CD14-positive monocyte (primary cell): Measurements from ENCODE around the gene PEX16. TPM values are rescaled to one million over a fixed set of nuclear protein-coding genes. Genes with fewer than 3 reads are reported as not detected.

Experiments
- DNase-seq, 3 donors: peaks; one replicate each; pipeline ENCODE4 v3.0.0-alpha.2; 2011 to 2022
- H2AFZ ChIP-seq: 2 replicates; pipeline ENCODE4 v1.6.0; 2012; ENCODE audit warnings: mild to moderate bottlenecking, low read depth, low read length, inconsistent platforms; ENCODE audit not compliant: insufficient read depth, poor library complexity, severe bottlenecking
- H3K27ac ChIP-seq, 2 donors: 1 replicate in 1 of 2; 2 replicates in 1 of 2; pipeline ENCODE4 v1.5.1; 2012 to 2013; ENCODE audit warnings: low read length in 2 of 2, control low read depth in 1 of 2, inconsistent platforms in 1 of 2, low read depth in 1 of 2, mild to moderate bottlenecking in 1 of 2
- H3K27me3 ChIP-seq, 2 donors: one replicate each; pipeline versions ENCODE4 v1.6.0 to v1.6.1; 2011 to 2013; ENCODE audit warnings: low read length in 2 of 2; ENCODE audit not compliant: control insufficient read depth in 2 of 2, insufficient read depth in 2 of 2
- H3K36me3 ChIP-seq, 2 donors: replicated peaks in 1 of 2; 1 replicate in 1 of 2; 2 replicates in 1 of 2; pipeline versions ENCODE4 v1.5.1 to v1.6.1; 2012 to 2013; ENCODE audit warnings: low read length in 2 of 2, control low read depth in 1 of 2, inconsistent platforms in 1 of 2, mild to moderate bottlenecking in 1 of 2; ENCODE audit not compliant: insufficient read depth in 2 of 2, control insufficient read depth in 1 of 2
- H3K4me1 ChIP-seq, 2 donors: 1 replicate in 1 of 2; 2 replicates in 1 of 2; pipeline versions ENCODE4 v1.5.1 to v1.6.1; 2012 to 2013; ENCODE audit warnings: low read length in 2 of 2, control low read depth in 1 of 2, inconsistent platforms in 1 of 2, mild to moderate bottlenecking in 1 of 2, moderate library complexity in 1 of 2; ENCODE audit not compliant: insufficient read depth in 2 of 2, control insufficient read depth in 1 of 2
- H3K4me2 ChIP-seq: replicated peaks from 2 replicates; pipeline ENCODE3; 2012; ENCODE audit warnings: low read length, moderate library complexity, mild to moderate bottlenecking; ENCODE audit not compliant: poor library complexity, severe bottlenecking; ENCODE audit errors: extremely low read depth
- H3K4me3 ChIP-seq, 3 experiments: fragments of 200-600 bp in 1 of 3; sonication (generic) in 1 of 3; replicated peaks in 1 of 3; 1 replicate in 2 of 3; 2 replicates in 1 of 3; pipeline ENCODE4 v1.5.1; 2011 to 2013; ENCODE audit warnings: low read length in 3 of 3, mild to moderate bottlenecking in 3 of 3, control low read depth in 2 of 3, low read depth in 2 of 3, inconsistent platforms in 1 of 3, moderate library complexity in 1 of 3
- H3K79me2 ChIP-seq: 2 replicates; pipeline ENCODE4 v1.6.0; 2012; ENCODE audit warnings: mild to moderate bottlenecking, control low read depth, inconsistent platforms, low read length, moderate library complexity; ENCODE audit not compliant: insufficient read depth
- H3K9ac ChIP-seq: 2 replicates; pipeline ENCODE4 v1.6.0; 2017; ENCODE audit warnings: low read length, mild to moderate bottlenecking; ENCODE audit not compliant: insufficient read depth, poor library complexity, severe bottlenecking
- H3K9me3 ChIP-seq, 2 donors: replicated peaks in 1 of 2; 1 replicate in 1 of 2; 2 replicates in 1 of 2; pipeline versions ENCODE4 v1.5.1 to v1.6.1; 2012 to 2013; ENCODE audit warnings: low read length in 2 of 2, control low read depth in 1 of 2; ENCODE audit not compliant: control insufficient read depth in 1 of 2, insufficient read depth in 1 of 2
- H4K20me1 ChIP-seq: 2 replicates; pipeline ENCODE4 v1.6.0; 2012; ENCODE audit warnings: mild to moderate bottlenecking, low read length, control low read depth, moderate library complexity; ENCODE audit not compliant: insufficient read depth
- H3K27ac Mint-ChIP-seq, 7 donors: one replicate each; pipeline ENCODE4 v1.8.0; 2020; ENCODE audit warnings: mild to moderate bottlenecking in 7 of 7, mixed read lengths in 7 of 7, moderate library complexity in 6 of 7, inconsistent platforms in 2 of 7
- H3K27me3 Mint-ChIP-seq, 3 donors: one replicate each; pipeline ENCODE4 v1.8.0; 2021 to 2022; ENCODE audit warnings: low read depth in 3 of 3, mild to moderate bottlenecking in 3 of 3, mixed read lengths in 3 of 3, moderate library complexity in 3 of 3, inconsistent platforms in 1 of 3
- H3K36me3 Mint-ChIP-seq, 2 donors: one replicate each; pipeline ENCODE4 v1.8.0; 2020; ENCODE audit warnings: mixed read lengths in 2 of 2, inconsistent platforms in 1 of 2, mild to moderate bottlenecking in 1 of 2
- H3K4me1 Mint-ChIP-seq: one replicate; pipeline ENCODE4 v1.8.0; 2020; ENCODE audit warnings: mild to moderate bottlenecking, mixed read lengths
- H3K4me3 Mint-ChIP-seq, 2 donors: one replicate each; pipeline ENCODE4 v1.8.0; 2020; ENCODE audit warnings: mild to moderate bottlenecking in 2 of 2, mixed read lengths in 2 of 2, moderate library complexity in 1 of 2
- H3K9me3 Mint-ChIP-seq, 7 donors: one replicate each; pipeline ENCODE4 v1.8.0; 2020 to 2022; ENCODE audit warnings: mixed read lengths in 7 of 7, mild to moderate bottlenecking in 6 of 7, moderate library complexity in 6 of 7, inconsistent platforms in 2 of 7
- WGBS: methylation state at CpG from one replicate; pipeline ENCODE4 v1.1.5; 2013; ENCODE audit warnings: missing lambda C conversion rate; ENCODE audit not compliant: insufficient coverage; 5-methylcytosine and 5-hydroxymethylcytosine counted together
- intact Hi-C, 2 donors: fragments of 100-400 bp; cut with micrococcal nuclease; formaldehyde crosslinking; loops; one replicate each; pipeline versions ENCODE4 v1.15.0 to v1.15.1; 2023
- polyA plus RNA-seq, 3 donors: library from polyadenylated mRNA; depleted of rRNA in 1 of 3; unstranded in 2 of 3; stranded (reverse) in 1 of 3; fragments of 300-500 nt in 2 of 3; fragments of >200 nt in 1 of 3; fragmentation: Illumina TruSeq in 2 of 3; gene quantifications; 1 replicate in 2 of 3; 2 replicates in 1 of 3; pipeline ENCODE4 v1.2.3, GENCODE V29; 2012 to 2021
- TF ChIP-seq, protein P1 (sequence below): fragments of 200-600 bp; IDR thresholded peaks from one replicate; pipeline ENCODE4 v1.8.0; 2022; ENCODE audit warnings: antibody characterized with exemption, mild to moderate bottlenecking

PEX16 gene
- polyA plus RNA-seq, 3 donors = 33.8 to 46.1 (median 35.1) TPM

DNA sequence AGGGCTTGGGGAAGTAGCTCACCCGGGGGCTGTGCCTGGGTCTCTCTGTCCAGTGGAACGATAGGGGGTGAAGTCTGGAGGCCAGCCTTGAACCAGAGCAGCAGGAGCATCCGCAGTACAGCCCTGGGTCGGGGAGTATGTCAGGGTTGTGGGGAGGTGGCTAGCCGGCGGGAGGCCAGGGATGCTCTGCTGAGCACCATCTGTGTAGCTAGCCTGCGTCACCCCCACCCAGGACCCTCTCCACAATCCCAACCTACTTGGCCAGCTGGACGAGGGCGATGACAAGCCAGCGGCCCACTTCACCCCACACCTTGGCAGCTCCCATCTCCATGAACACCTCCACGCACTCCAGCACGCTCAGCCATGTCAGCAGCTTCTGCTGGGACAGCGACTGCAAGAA, 2.2 kb downstream of the PEX16 start:
- no peak for DNase-seq
- peaks cover 0 to 2% (median 0%) of the 10 kb centered on the region in 7 donors for H3K9me3 Mint-ChIP-seq
- H3K27me3 Mint-ChIP-seq = peaks cover 0 to 3% (median 0%) of the 10 kb centered on the region in 3 donors
- Histone ChIP-seq H2AFZ (no peak overlapping the region), H3K36me3 (peaks cover 53 to 60% of the 10 kb centered on the region in 2 donors), H3K27me3 (no peaks in the 10 kb centered on the region), H3K4me2 (no peak overlapping the region), H3K79me2 (peaks cover 29% of the 10 kb centered on the region), H3K4me1 (peaks cover 12 to 16% of the 10 kb centered on the region in 2 donors), H3K9ac (no peak overlapping the region), H3K27ac (no peak overlapping the region), H4K20me1 (peaks cover 34% of the 10 kb centered on the region), H3K9me3 (no peaks in the 10 kb centered on the region), H3K4me3 (no peak overlapping the region)
- H3K4me1 Mint-ChIP-seq = peaks cover 23% of the 10 kb centered on the region
- intact Hi-C loops = loop anchor here (5.0 to 10.0 kb wide), 2 partner anchors 68 to 699 kb away; partner anchors contain the start of genes CRY2 (in 2 of the 2), ATG13 (in 1 of the 2) and HARBI1 (in 1 of the 2)
- peaks cover 49 to 58% of the 10 kb centered on the region in 2 donors for H3K36me3 Mint-ChIP-seq
- H3K4me3 Mint-ChIP-seq = no peak overlapping the region
- H3K27ac Mint-ChIP-seq = peak overlapping the region in 2 of 7 donors; percentile 15 to 76
- WGBS = 86% methylated on average over 7 of the region's 13 CpGs
- TF ChIP-seq, protein P1, sequence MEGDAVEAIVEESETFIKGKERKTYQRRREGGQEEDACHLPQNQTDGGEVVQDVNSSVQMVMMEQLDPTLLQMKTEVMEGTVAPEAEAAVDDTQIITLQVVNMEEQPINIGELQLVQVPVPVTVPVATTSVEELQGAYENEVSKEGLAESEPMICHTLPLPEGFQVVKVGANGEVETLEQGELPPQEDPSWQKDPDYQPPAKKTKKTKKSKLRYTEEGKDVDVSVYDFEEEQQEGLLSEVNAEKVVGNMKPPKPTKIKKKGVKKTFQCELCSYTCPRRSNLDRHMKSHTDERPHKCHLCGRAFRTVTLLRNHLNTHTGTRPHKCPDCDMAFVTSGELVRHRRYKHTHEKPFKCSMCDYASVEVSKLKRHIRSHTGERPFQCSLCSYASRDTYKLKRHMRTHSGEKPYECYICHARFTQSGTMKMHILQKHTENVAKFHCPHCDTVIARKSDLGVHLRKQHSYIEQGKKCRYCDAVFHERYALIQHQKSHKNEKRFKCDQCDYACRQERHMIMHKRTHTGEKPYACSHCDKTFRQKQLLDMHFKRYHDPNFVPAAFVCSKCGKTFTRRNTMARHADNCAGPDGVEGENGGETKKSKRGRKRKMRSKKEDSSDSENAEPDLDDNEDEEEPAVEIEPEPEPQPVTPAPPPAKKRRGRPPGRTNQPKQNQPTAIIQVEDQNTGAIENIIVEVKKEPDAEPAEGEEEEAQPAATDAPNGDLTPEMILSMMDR = no peak

DNA sequence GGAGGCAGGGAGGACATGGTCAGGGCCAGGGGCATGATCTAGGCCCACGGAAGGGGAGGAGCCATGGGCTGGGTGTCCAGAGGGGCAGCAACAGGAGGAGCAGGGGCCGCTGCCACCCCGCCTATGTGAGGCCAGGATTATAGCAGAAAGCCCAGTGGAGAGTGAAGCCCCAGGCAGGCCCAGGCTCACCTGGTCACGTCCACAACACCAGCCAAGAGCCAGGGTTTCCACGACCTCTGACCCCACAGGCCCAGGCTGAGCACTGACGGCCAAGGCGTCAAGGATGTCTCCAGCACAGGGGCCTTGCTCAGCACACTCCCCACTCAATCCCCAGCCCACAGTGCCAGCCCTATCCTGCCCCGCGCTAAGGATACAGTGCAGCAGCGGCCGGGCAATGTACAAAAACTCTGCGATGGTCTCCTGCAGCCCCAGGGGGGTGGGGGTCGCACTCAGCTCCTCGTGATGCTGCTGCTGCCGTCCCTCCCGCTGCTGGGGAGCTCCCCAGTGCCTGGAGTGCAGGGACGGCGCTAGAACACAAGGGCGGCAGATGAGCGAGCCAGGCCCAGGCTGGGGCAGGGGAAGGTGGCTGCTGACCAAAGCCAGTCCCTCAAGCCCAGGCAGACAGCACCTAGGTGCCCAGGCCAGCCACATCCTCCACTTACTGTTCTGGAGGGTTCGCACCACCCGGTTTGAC, 3.6 kb downstream of the PEX16 start:
- Histone ChIP-seq H3K4me2 (no peak overlapping the region), H3K36me3 (peaks cover 62 to 74% of the 10 kb centered on the region in 2 donors), H3K79me2 (peaks cover 29% of the 10 kb centered on the region), H4K20me1 (peaks cover 44% of the 10 kb centered on the region), H3K27me3 (no peaks in the 10 kb centered on the region), H2AFZ (no peak overlapping the region), H3K4me3 (no peak overlapping the region), H3K4me1 (peaks cover 12 to 16% of the 10 kb centered on the region in 2 donors), H3K27ac (no peak overlapping the region), H3K9me3 (no peaks in the 10 kb centered on the region), H3K9ac (no peak overlapping the region)
- no peak overlapping the region for H3K4me3 Mint-ChIP-seq
- intact Hi-C loops = loop anchor here in 1 of 2 donors (10.0 kb wide), 1 partner anchor 701 kb away; the partner anchor contains the start of genes ATG13 and HARBI1
- peaks cover 23% of the 10 kb centered on the region for H3K4me1 Mint-ChIP-seq
- WGBS = 92% methylated on average over 22 of the region's 22 CpGs
- H3K9me3 Mint-ChIP-seq = peaks cover 0 to 2% (median 0%) of the 10 kb centered on the region in 7 donors
- peaks cover 0 to 3% (median 0%) of the 10 kb centered on the region in 3 donors for H3K27me3 Mint-ChIP-seq
- H3K36me3 Mint-ChIP-seq = peaks cover 62 to 72% of the 10 kb centered on the region in 2 donors
- DNase-seq = no peak
- TF ChIP-seq, protein P1 = no peak
- H3K27ac Mint-ChIP-seq = peak overlapping the region in 1 of 7 donors; percentile 58
